Skeletal muscle cell (primary cell): ENCODE data around the gene TTLL11.
A peak's percentile ranks its signal among the peaks of the same experiment; 100 is the strongest.

Experiments used
- DNase-seq: peaks from one replicate; pipeline ENCODE4 v3.0.0-alpha.2; 2010; ENCODE audit warnings: low read depth
- H3K4me3 ChIP-seq: 2 replicates; pipeline ENCODE4 v1.5.1; 2011; ENCODE audit warnings: low read depth, mild to moderate bottlenecking, control low read depth, low read length, moderate library complexity

TTLL11 gene

DNA sequence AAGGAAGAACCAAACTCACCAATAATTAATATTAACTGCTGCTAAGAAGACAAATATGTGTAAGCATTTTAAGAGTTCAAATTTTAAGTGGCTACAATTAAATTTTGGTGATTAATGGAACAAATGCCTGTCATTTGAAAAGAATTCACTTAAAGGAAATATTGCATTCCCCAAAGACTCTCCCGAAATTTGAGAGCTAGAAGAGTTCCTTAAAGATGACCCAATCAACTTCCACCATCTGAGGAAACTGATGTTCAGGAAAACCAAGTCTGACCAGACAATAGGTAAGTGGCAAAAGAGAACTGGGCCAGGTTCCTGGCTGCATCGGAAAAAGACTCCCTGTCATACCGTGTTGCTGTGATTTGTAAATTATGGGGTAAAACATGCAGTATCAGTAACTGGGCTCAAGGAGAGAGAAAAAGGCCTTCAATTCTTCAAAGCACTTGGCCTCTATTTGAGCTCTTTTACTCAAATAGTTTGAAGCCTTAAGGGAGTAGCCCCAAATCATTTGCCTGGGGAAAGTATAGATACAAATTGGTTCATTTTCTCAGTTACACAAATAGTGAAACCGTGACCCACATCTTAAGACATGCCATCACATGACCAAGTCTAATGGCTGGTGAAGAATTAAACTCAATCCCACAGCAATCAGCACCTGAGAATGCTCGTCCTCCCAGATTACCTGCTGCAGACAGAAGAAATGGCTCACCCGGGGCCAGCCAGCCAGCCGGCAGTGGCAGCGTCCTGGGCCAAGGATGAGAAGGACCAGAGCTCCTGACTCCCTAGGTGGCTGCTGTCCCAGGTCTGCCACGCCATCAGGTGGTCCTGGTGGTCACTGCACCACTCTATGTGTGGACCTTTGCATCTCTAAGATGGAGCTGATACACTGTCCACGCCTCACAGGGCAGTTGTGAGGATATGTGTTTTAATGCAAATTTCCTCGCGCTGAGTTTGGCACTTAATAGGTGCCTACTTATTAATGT is 162.9 kb downstream of the TTLL11 start:
- DNase-seq: no peak
- H3K4me3 ChIP-seq: no peak overlapping the region

- no peak overlapping the region for H3K4me3 ChIP-seq
- no peak for DNase-seq
Observed at GRCh38 chr9:121927636-121928035, 165.5 kb downstream of the TTLL11 start.

GRCh38 chr9:121927081-121927480 is 166.0 kb downstream of the TTLL11 start:
- no peak for DNase-seq
- H3K4me3 ChIP-seq: no peak overlapping the region

DNA sequence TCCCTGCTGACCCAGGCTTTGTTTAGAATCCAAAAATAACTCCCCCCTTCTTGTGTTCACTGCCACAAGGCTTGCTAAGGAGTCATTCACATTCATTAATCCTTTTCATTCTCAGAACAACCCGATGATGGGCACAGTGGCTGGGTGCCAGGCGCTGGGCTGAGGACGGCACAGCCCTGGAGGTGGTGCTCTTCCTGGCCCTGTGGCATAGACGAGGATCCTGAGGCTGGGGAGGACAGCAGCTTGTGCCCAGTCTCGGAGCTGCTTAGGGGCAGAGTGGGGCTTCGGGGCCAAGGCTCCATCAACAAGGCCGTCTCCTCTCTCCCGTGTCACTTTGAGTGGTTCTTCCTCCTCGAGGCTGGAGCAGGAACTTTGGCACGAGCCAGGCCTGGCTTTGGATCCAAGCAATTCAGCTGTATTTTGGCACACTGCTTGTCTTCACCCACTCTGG is 166.7 kb downstream of the TTLL11 start:
- no peak for DNase-seq
- H3K4me3 ChIP-seq: no peak overlapping the region

DNA sequence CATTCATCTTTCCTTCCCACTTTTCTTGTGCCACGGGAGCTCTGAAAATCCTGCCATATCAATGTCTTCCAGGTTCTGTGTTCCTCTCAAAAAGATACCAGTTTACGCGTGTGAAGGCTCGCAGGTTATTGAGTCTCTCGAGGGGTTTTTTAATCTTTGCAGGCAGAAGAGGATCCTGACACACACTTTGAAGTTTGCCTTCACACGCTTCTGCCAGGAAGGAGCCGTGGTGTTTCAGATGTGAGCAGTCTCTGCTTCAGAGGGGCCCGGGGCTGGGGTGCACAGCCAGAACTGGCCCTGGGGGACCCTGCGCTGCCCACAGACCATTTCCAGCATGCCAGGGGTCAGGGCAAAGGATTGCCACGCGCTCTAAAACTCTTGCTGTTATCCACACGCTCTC is 167.2 kb downstream of the TTLL11 start:
- no peak for DNase-seq
- H3K4me3 ChIP-seq: no peak overlapping the region

- no peak overlapping the region for H3K4me3 ChIP-seq
- no peak for DNase-seq
Observed at GRCh38 chr9:121924700-121925099, 168.4 kb downstream of the TTLL11 start.

GRCh38 chr9:121921444-121921843 is 171.7 kb downstream of the TTLL11 start:
- no peak for DNase-seq
- no peak overlapping the region for H3K4me3 ChIP-seq

GRCh38 chr9:121917375-121918335 is 175.5 kb downstream of the TTLL11 start:
- H3K4me3 ChIP-seq: no peak overlapping the region
- DNase-seq: no peak

GRCh38 chr9:121915304-121915625 is 177.8 kb downstream of the TTLL11 start:
- H3K4me3 ChIP-seq: no peak overlapping the region
- no peak for DNase-seq

- DNase-seq: no peak
- H3K4me3 ChIP-seq: no peak overlapping the region
Observed at GRCh38 chr9:121914604-121915303, 178.4 kb downstream of the TTLL11 start.

DNA sequence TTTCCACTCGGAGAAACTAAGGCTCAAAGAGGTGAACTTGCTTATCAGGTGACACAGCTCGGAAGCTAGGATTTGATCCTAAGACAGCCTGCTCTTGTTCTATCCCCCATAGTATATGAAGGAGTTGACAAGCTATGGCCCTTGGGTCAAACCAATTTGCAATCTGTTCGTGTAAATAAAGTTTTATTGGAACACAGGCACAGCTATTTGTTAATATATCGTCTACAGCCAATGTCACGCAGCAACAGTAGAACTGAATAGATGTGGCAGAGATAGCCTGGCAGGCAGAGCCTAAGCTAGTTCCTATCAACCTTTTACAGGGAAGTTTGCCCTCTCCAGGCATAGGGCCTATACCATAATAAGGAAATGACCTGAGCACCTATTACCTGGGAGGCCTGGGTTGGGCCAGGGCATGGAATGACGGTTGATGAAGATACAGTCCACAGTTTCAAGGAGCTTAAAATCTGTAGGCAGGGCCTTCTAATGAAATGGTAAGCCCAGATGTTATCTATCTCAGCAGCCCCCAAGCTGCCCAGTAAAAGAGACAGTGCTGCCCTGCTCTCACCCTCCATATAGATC is 179.0 kb downstream of the TTLL11 start:
- no peak overlapping the region for H3K4me3 ChIP-seq

GRCh38 chr9:121912812-121913627 is 180.1 kb downstream of the TTLL11 start:
- no peak overlapping the region for H3K4me3 ChIP-seq
- DNase-seq: no peak

More for the DNA sequence above, 179.0 kb downstream of the TTLL11 start:
- no peak for DNase-seq

DNA sequence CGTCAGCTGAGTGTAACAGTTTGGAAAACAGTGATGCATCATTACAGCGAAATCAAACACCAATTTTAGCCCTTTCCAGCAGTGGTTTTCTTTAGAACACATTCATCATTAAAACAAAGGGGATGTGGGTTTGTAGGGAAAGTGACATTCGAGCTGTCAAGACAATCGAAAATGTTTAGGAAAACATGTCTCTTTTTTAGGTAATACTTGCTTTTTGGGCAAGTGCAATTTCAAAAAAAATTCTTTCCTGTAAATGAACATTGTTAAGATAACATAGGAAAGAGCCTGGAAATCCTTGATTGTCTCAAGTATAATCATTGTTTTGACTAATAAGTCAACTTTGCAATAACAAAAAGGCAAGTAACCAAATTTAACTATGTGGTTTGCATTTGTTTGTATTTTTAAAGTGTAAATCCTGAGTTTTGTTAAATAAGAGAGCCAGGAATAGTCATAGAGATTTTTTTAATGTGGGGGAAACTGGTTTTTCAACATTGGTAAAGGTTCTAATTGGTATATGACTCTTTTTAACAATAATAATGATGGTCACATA is 182.5 kb downstream of the TTLL11 start:
- no peak for DNase-seq
- no peak overlapping the region for H3K4me3 ChIP-seq

DNA sequence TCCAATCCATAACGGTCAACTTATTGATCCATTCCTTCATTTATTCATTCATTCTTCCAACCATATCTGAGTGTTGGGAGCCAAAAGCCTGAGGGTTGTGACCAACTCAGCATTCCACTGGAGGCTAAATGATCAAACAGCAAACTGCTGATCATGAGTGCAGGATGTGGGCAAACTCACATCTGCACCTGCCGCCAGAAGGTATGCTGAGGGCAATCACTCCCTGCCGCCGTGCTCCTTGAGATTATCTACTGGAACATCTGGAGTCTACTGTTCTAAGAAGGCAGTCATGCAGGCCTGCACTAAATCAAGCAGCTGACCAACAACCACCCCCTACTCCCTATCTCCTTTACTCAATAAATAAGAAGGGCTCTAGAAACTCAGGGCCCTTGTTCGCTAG is 184.0 kb downstream of the TTLL11 start:
- DNase-seq: no peak
- no peak overlapping the region for H3K4me3 ChIP-seq

GRCh38 chr9:121906074-121906870 is 186.8 kb downstream of the TTLL11 start:
- no peak for DNase-seq
- no peak overlapping the region for H3K4me3 ChIP-seq

- peak; percentile 94 for DNase-seq
- no peak overlapping the region for H3K4me3 ChIP-seq
Observed at GRCh38 chr9:121902461-121903135, 190.5 kb downstream of the TTLL11 start.

GRCh38 chr9:121901616-121902015 is 191.5 kb downstream of the TTLL11 start:
- no peak overlapping the region for H3K4me3 ChIP-seq
- no peak for DNase-seq
